B cell (primary cell): Measurements from ENCODE around the gene ATRNL1. TPM values are rescaled to one million over a fixed set of nuclear protein-coding genes. Genes with fewer than 3 reads are reported as not detected.

Source experiments
- ATAC-seq: fragments of 200-7000 bp; cut with Tn5 transposase; one replicate; pipeline ENCODE4 v1.10.0; 2021; ENCODE audit warnings: low read depth, mild to moderate bottlenecking, moderate number of reproducible peaks, moderate library complexity
- CTCF ChIA-PET: fragments of 350-600 bp; sonication (Branson Sonifier 250); formaldehyde crosslinking; loops from one replicate; lab custom pipeline; 2021; ENCODE audit warnings: antibody characterized with exemption, inconsistent platforms; lab: Charles Lee
- POLR2A ChIA-PET: fragments of 350-600 bp; sonication (Branson Sonifier 250); formaldehyde crosslinking; loops from one replicate; lab custom pipeline; 2021; ENCODE audit warnings: antibody characterized with exemption; lab: Charles Lee
- DNase-seq: peaks from one replicate; pipeline ENCODE4 v3.0.0; 2013
- H2AFZ ChIP-seq: 2 replicates; pipeline ENCODE4 v1.6.1; 2012; ENCODE audit warnings: mild to moderate bottlenecking, low read depth, low read length; ENCODE audit not compliant: insufficient read depth, poor library complexity, severe bottlenecking
- H3K27ac ChIP-seq, 2 donors: 1 replicate in 1 of 2; 2 replicates in 1 of 2; pipeline ENCODE4 v1.5.1; 2012 to 2013; ENCODE audit warnings: low read length in 2 of 2, mild to moderate bottlenecking in 2 of 2, moderate library complexity in 1 of 2
- H3K27me3 ChIP-seq, 4 experiments: fragments of 200-600 bp in 1 of 4; sonication (generic) in 1 of 4; replicated peaks in 1 of 4; 1 replicate in 2 of 4; 2 replicates in 2 of 4; pipeline versions ENCODE4 v1.6.1 to v1.7.0; 2013 to 2016; ENCODE audit warnings: low read length in 3 of 4, mild to moderate bottlenecking in 2 of 4, mixed read lengths in 1 of 4, moderate library complexity in 1 of 4; ENCODE audit not compliant: insufficient read depth in 4 of 4, control insufficient read depth in 3 of 4; ENCODE audit errors: control extremely low read depth in 1 of 4
- H3K36me3 ChIP-seq, 2 experiments: replicated peaks in 1 of 2; 1 replicate in 1 of 2; 2 replicates in 1 of 2; pipeline versions ENCODE4 v1.6.1 to v1.7.1; 2013; ENCODE audit warnings: low read length in 1 of 2; ENCODE audit not compliant: insufficient read depth in 2 of 2, control insufficient read depth in 1 of 2; ENCODE audit errors: control extremely low read depth in 1 of 2, extremely low read depth in 1 of 2
- H3K4me1 ChIP-seq, 2 donors: fragments of 200-600 bp in 1 of 2; sonication (generic) in 1 of 2; 1 replicate in 1 of 2; 2 replicates in 1 of 2; pipeline versions ENCODE4 v1.5.1 to v1.6.1; 2013 to 2017; ENCODE audit warnings: low read length in 2 of 2; ENCODE audit not compliant: control insufficient read depth in 2 of 2, insufficient read depth in 2 of 2
- H3K4me2 ChIP-seq: replicated peaks from 2 replicates; pipeline ENCODE3; 2012; ENCODE audit warnings: mild to moderate bottlenecking, low read depth, low read length; ENCODE audit not compliant: poor library complexity, severe bottlenecking
- H3K4me3 ChIP-seq, 5 experiments: fragments of 200-600 bp in 1 of 5; sonication (generic) in 1 of 5; 1 replicate in 3 of 5; 2 replicates in 2 of 5; pipeline versions ENCODE4 v1.5.1 to v1.7.0; 2011 to 2016; ENCODE audit warnings: low read length in 4 of 5, mild to moderate bottlenecking in 4 of 5, low read depth in 2 of 5, control low read depth in 1 of 5, moderate library complexity in 1 of 5; ENCODE audit not compliant: insufficient read depth in 1 of 5; ENCODE audit errors: control extremely low read depth in 1 of 5, extremely low read depth in 1 of 5
- H3K79me2 ChIP-seq: fragments of 200-600 bp; sonication (generic); one replicate; pipeline ENCODE4 v1.6.0; 2016; ENCODE audit warnings: low read length; ENCODE audit not compliant: control insufficient read depth, insufficient read depth
- H3K9ac ChIP-seq: fragments of 200-600 bp; sonication (generic); 2 replicates; pipeline ENCODE4 v1.6.1; 2017; ENCODE audit warnings: mild to moderate bottlenecking, low read length, moderate library complexity
- H3K9me3 ChIP-seq, 3 donors: one replicate each; pipeline versions ENCODE4 v1.6.1 to v1.7.1; 2013; ENCODE audit warnings: low read length in 2 of 3; ENCODE audit not compliant: control insufficient read depth in 2 of 3, insufficient read depth in 1 of 3; ENCODE audit errors: control extremely low read depth in 1 of 3
- H4K20me1 ChIP-seq: 2 replicates; pipeline ENCODE4 v1.6.0; 2012; ENCODE audit warnings: mild to moderate bottlenecking, low read length; ENCODE audit not compliant: insufficient read depth, control insufficient read depth, poor library complexity, severe bottlenecking
- H3K27ac Mint-ChIP-seq: one replicate; pipeline ENCODE4 v1.8.0; 2021; ENCODE audit warnings: mixed read lengths
- H3K27me3 Mint-ChIP-seq: one replicate; pipeline ENCODE4 v1.8.0; 2021; ENCODE audit warnings: mixed read lengths
- H3K4me1 Mint-ChIP-seq: one replicate; pipeline ENCODE4 v1.8.0; 2021; ENCODE audit warnings: mixed read lengths
- H3K4me3 Mint-ChIP-seq: one replicate; pipeline ENCODE4 v1.8.0; 2021; ENCODE audit warnings: mixed read lengths
- H3K9me3 Mint-ChIP-seq: one replicate; pipeline ENCODE4 v1.8.0; 2022; ENCODE audit warnings: mixed read lengths; ENCODE audit not compliant: insufficient read depth
- EZH2 ChIP-seq: IDR thresholded peaks from 2 replicates; pipeline ENCODE4 v1.6.1; 2012; ENCODE audit warnings: borderline replicate concordance, low read depth, mild to moderate bottlenecking, moderate library complexity, low read length; ENCODE audit not compliant: insufficient read depth, poor library complexity, severe bottlenecking
- WGBS: methylation state at CpG from one replicate; pipeline ENCODE4 v1.1.5; 2013; ENCODE audit warnings: missing lambda C conversion rate; ENCODE audit not compliant: insufficient coverage; 5-methylcytosine and 5-hydroxymethylcytosine counted together
- intact Hi-C: fragments of 100-400 bp; cut with micrococcal nuclease; formaldehyde crosslinking; loops from one replicate; pipeline ENCODE4 v1.10.0; 2022
- polyA plus RNA-seq: library from polyadenylated mRNA; depleted of rRNA; stranded (reverse); fragments of >200 nt; gene quantifications from 2 replicates; pipeline ENCODE4 v1.2.3, GENCODE V29; 2012
- total RNA-seq, 2 donors: library from RNA; stranded (reverse); fragments of 120-200 nt in 1 of 2; gene quantifications; 1 replicate in 1 of 2; 2 replicates in 1 of 2; pipeline versions ENCODE4 v1.2.3 to v1.2.4, GENCODE V29; 2013 to 2022
- TF ChIP-seq, protein P1 (sequence below): fragments of 200-600 bp; IDR thresholded peaks from one replicate; pipeline ENCODE4 v1.8.0; 2022; ENCODE audit warnings: antibody characterized with exemption, mild to moderate bottlenecking

Gene ATRNL1
- total and polyA plus RNA-seq, 2 donors (not counting 1 experiment from before 2014, with no cell fraction given): 0.24 to 2.2 TPM

DNA sequence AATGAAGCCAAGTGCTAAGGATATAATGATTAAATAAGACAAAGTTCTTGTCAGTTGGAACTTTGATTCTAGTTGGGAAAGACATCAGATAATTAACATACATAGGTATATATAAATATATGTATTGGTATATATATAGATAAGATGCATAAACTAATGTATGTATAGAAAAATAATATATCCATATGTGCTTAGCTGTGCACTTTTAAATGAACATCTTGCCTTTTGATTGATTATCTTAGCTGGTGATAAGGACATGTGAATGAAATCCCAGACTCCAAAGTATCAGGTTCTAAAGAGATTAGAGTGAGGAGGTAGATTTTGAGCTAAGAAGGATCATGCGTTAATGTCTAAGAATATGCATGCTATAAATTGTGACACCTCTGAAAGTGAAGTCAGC, 822.3 kb downstream of the ATRNL1 start:
- H3K4me2 ChIP-seq: no peak overlapping the region
- Mint-ChIP-seq H3K27ac (no peak overlapping the region), H3K9me3 (peaks cover 3% of the 10 kb centered on the region), H3K27me3 (no peaks in the 10 kb centered on the region), H3K4me1 (no peaks in the 10 kb centered on the region), H3K4me3 (no peak overlapping the region)
- H3K9me3 ChIP-seq: peaks cover 0 to 4% (median 0%) of the 10 kb centered on the region in 3 donors
- no peaks in the 10 kb centered on the region for H3K79me2 ChIP-seq
- intact Hi-C loops: no loop called here
- H3K27ac ChIP-seq: no peak overlapping the region
- H3K27me3 ChIP-seq: no peaks in the 10 kb centered on the region
- H3K4me1 ChIP-seq: no peaks in the 10 kb centered on the region
- DNase-seq (no peak), ATAC-seq (no peak)
- no peak overlapping the region for H3K4me3 ChIP-seq
- ChIA-PET CTCF (interaction anchor here (0.6 kb wide), 1 partner anchor 12 kb away, joined by 3 read pairs; no protein-coding TSS in a partner anchor), POLR2A (no interaction called here)
- no peaks in the 10 kb centered on the region for H3K36me3 ChIP-seq
- H2AFZ ChIP-seq: no peak overlapping the region
- WGBS: 100% methylated on average over 1 of the region's 1 CpG
- H4K20me1 ChIP-seq: no peaks in the 10 kb centered on the region
- no peak overlapping the region for H3K9ac ChIP-seq
- TF ChIP-seq, protein P1, sequence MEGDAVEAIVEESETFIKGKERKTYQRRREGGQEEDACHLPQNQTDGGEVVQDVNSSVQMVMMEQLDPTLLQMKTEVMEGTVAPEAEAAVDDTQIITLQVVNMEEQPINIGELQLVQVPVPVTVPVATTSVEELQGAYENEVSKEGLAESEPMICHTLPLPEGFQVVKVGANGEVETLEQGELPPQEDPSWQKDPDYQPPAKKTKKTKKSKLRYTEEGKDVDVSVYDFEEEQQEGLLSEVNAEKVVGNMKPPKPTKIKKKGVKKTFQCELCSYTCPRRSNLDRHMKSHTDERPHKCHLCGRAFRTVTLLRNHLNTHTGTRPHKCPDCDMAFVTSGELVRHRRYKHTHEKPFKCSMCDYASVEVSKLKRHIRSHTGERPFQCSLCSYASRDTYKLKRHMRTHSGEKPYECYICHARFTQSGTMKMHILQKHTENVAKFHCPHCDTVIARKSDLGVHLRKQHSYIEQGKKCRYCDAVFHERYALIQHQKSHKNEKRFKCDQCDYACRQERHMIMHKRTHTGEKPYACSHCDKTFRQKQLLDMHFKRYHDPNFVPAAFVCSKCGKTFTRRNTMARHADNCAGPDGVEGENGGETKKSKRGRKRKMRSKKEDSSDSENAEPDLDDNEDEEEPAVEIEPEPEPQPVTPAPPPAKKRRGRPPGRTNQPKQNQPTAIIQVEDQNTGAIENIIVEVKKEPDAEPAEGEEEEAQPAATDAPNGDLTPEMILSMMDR: no peak
- no peak for TF ChIP-seq EZH2

DNA sequence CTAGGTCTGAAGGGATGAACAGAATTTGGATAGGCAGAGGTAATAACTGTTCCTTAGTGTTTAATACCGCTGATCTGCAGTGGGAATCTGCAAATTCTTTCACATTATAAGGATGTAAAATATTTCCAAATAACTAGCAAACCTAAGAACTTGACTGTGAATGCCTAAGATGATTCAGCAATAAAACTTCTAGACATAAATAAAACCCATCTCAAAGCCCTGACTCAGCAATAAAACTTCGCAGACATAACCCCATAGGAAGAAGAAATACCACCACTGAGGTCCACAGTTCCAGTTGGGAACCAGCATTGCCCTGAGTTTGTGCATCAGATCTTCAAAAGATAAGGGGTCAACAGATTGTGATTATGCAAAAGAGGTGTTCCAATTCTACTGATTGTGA, 825.6 kb downstream of the ATRNL1 start:
- intact Hi-C loops: no loop called here
- Histone ChIP-seq H2AFZ (no peak overlapping the region), H4K20me1 (no peaks in the 10 kb centered on the region), H3K4me1 (no peaks in the 10 kb centered on the region), H3K4me2 (no peak overlapping the region), H3K79me2 (no peaks in the 10 kb centered on the region), H3K4me3 (no peak overlapping the region), H3K36me3 (no peaks in the 10 kb centered on the region), H3K27me3 (no peaks in the 10 kb centered on the region), H3K9me3 (peaks cover 0 to 4% (median 0%) of the 10 kb centered on the region in 3 donors), H3K9ac (no peak overlapping the region), H3K27ac (no peak overlapping the region)
- Mint-ChIP-seq H3K27me3 (no peaks in the 10 kb centered on the region), H3K4me3 (no peak overlapping the region), H3K27ac (no peak overlapping the region), H3K9me3 (peaks cover 3% of the 10 kb centered on the region), H3K4me1 (no peaks in the 10 kb centered on the region)
- WGBS: no CpG with 5 or more reads among the region's 2 CpGs
- TF ChIP-seq EZH2: no peak
- TF ChIP-seq, protein P1: no peak
- POLR2A ChIA-PET: no interaction called here
- CTCF ChIA-PET: no interaction called here
- ATAC-seq (no peak), DNase-seq (no peak)
